SKM-1 treated with dmso at 0.1 percent for 144 hours (cell line): ENCODE results near the gene RPAP2.

Source experiments
- DNase-seq: peaks from one replicate; lab custom pipeline; 2025; ENCODE audit not compliant: unreplicated experiment; lab: John Stamatoyannopoulos, UW

Gene RPAP2

GRCh38 chr1:92445865-92446264, 147.0 kb downstream of the RPAP2 start:
- no peak for DNase-seq

- DNase-seq: no peak
Observed at GRCh38 chr1:92446546-92446945, 147.7 kb downstream of the RPAP2 start.

- DNase-seq: no peak
Observed at GRCh38 chr1:92447033-92447681, 148.3 kb downstream of the RPAP2 start.

GRCh38 chr1:92447976-92448375, 149.1 kb downstream of the RPAP2 start:
- no peak for DNase-seq
